PC-9 (cell line): ENCODE measurements around the gene OPRM1.

ENCODE experiments used
- EZH2 ChIP-seq: fragments of 200-600 bp; sonication (generic); IDR thresholded peaks from 2 replicates; pipeline ENCODE4 v1.8.0; 2017; ENCODE audit warnings: antibody characterized with exemption, low read depth
- TF ChIP-seq, protein P1 (sequence below): fragments of 200-600 bp; sonication (generic); conservative IDR thresholded peaks from 2 replicates; pipeline ENCODE4 v1.6.1; 2017; ENCODE audit warnings: mixed run types, antibody characterized with exemption, mild to moderate bottlenecking, moderate library complexity

DNA sequence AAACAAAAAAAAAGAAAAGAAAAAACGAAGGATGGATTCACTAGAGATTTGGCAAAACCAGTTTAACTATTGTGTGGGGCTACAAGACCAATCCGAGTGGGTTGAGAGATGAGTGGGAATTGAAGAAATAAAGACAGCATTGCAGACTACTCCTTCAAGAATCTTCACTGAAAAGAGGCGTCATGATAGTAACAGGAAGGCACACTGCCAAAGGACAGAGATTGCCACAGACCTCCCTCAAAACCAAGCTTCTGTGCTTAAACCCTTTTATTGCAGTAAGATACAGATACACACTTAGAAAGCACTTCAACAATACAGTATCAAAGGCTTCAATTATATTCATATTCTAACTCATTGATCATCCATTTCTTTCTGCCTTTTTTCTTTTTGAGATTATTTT is 213.6 kb downstream of the OPRM1 start:
- TF ChIP-seq, protein P1, sequence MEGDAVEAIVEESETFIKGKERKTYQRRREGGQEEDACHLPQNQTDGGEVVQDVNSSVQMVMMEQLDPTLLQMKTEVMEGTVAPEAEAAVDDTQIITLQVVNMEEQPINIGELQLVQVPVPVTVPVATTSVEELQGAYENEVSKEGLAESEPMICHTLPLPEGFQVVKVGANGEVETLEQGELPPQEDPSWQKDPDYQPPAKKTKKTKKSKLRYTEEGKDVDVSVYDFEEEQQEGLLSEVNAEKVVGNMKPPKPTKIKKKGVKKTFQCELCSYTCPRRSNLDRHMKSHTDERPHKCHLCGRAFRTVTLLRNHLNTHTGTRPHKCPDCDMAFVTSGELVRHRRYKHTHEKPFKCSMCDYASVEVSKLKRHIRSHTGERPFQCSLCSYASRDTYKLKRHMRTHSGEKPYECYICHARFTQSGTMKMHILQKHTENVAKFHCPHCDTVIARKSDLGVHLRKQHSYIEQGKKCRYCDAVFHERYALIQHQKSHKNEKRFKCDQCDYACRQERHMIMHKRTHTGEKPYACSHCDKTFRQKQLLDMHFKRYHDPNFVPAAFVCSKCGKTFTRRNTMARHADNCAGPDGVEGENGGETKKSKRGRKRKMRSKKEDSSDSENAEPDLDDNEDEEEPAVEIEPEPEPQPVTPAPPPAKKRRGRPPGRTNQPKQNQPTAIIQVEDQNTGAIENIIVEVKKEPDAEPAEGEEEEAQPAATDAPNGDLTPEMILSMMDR = no peak
- TF ChIP-seq EZH2 = no peak
